ENCODE data around the gene SCEL.
"Not testable (repeated sequence)": the region's sequence is repeated elsewhere in the genome, so short reads cannot be mapped to it uniquely, and the experiment has no call there.

The SCEL gene, protein sequence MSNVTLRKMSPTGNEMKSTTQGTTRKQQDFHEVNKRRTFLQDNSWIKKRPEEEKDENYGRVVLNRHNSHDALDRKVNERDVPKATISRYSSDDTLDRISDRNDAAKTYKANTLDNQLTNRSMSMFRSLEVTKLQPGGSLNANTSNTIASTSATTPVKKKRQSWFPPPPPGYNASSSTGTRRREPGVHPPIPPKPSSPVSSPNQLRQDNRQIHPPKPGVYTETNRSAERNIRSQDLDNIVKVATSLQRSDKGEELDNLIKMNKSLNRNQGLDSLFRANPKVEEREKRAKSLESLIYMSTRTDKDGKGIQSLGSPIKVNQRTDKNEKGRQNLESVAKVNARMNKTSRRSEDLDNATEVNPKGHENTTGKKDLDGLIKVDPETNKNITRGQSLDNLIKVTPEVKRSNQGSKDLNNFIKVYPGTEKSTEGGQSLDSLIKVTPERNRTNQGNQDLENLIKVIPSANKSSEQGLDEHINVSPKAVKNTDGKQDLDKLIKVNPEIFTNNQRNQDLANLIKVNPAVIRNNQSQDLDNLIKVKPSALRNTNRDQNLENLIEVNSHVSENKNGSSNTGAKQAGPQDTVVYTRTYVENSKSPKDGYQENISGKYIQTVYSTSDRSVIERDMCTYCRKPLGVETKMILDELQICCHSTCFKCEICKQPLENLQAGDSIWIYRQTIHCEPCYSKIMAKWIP

DNA sequence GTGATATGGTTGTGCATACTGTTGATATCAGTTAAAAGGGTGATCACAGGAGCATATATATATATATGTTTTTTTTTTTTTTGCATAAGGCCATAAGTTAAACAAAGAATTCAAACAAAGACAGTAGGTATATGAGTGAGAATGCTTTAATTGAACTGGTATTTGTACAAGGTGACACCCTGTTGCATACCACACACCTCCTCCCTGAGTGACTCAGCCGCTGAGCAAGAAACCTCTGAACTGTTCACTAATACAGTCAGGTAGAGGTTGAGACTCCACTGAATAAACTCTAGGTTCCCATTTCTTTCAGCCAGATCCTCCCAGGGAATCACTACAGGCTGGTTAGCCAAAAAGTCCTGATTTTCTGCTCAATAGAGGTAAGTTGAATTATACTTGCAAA is at the start of gene SCEL:
SCEL (plus strand) TSS at position 259 of the 400 bp plus-strand sequence. CDS start 20,170 bp downstream, outside the sequence.
- no peak for DNase-seq (ENCODE audit: low read depth in 3 of 3)

DNA sequence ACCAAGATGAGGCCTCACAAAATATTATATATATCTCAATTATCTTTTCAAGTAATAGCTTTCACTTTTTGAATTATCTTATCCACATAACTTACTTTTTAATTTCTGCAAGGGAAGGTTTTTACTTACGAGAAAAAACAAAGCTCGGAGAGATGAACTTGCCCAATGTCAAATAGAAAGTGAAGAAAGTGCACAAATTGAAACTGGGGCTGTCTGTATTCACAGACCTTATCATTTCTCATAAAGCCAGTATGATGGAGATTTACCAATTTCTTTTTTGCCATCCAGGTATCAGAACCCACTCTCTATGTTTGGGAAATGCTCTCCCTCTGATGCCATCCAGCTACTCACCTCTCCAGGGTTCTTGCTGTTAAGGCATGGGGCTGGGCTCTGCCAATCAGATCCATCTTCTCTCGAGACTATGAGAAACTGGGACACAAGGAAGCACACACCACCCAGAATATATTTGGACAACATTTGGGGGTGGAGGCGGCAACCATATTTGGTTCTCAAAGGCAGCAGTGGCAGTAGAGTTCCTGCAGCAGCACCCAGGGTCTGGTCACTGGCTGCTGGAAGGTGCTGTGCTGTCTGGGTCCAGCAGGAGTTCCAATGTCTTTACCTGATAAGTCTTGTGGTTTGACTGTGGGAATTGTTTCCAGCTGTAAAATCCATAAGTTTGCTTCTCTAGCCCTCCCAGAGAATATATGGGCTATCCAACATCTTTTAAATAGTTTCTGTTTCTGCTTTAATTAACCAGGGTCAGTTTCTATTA is 45.8 kb upstream of the SCEL start:
- no peak for DNase-seq (ENCODE audit: low read depth in 3 of 3)

DNA sequence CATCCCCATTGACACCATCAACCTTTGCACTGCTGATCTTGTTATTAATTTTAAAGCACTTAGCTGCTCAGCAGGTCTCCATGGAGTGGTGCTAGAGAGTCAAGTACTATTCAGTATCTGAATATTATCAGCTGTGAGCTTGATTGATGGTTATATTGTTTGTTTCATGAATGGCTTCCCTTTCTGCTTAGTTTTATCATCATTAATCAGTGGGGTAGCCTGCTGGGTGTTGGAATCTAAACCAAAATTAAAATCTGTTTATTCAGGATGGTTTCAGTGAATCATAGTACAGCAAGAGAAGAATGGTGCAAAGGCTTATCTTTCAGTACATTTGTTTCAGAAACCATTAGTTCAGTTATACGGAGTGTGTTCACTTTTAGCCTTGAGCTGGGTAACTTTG is 42.5 kb upstream of the SCEL start:
- DNase-seq (ENCODE audit: low read depth in 3 of 3): no peak

DNA sequence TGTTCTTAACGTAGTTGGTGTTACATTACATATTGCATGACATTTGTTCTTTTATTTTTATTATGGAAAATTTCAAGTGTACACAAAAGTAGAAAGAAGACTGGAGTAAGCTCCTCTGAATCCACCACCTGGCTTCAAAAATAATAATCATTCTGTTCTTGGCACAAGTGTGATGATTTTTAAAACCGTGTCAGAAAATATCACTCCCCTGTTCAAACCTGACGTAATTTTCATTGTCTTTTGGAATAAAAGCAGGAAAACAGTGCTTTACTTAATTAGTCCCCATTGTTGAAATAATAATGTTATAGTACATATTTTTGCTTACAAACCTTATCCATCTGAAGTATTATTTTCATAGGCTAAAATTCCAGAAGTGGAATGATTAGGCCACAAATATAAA is 41.3 kb upstream of the SCEL start:
- DNase-seq (ENCODE audit: low read depth in 3 of 3): no peak

DNA sequence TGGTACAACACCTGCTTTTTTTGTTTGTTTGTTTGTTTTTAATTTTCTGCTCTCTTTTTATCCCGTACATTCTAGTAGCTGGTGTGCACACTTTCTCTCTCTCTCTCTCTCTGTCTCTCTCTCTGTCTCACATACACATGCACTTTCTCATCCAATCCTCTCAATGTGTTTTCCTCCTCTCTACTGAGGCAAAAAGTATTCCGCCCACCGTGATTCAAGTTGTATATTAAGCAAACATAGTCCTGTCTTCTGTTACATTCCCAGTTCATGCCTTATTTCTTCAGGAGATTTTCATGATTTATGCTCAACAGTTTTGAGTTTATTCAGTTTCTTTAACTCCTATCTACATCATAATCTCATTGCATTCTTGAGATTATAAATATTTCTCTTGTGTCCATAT is 38.2 kb upstream of the SCEL start:
- no peak for DNase-seq (ENCODE audit: low read depth in 3 of 3)

DNA sequence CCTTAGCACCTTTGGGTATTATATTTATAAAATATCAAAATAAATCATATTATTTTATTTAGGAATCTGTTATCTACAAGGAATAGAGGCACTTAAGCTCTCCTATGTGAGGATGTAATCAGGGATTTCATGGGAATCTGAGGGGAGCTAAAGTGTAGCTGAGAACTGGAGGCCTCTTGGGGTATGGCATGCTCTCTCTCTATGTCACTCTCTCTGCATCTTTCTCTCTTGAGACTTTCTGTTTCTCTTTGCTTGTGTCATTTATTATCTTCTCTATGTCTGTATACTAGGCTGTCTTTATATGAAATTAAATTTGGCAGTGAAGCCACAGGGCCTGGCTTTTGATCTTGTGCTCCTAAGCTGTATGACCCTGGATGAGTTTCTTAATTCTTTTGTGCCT is 37.7 kb upstream of the SCEL start:
- DNase-seq (ENCODE audit: low read depth in 3 of 3): no peak

DNA sequence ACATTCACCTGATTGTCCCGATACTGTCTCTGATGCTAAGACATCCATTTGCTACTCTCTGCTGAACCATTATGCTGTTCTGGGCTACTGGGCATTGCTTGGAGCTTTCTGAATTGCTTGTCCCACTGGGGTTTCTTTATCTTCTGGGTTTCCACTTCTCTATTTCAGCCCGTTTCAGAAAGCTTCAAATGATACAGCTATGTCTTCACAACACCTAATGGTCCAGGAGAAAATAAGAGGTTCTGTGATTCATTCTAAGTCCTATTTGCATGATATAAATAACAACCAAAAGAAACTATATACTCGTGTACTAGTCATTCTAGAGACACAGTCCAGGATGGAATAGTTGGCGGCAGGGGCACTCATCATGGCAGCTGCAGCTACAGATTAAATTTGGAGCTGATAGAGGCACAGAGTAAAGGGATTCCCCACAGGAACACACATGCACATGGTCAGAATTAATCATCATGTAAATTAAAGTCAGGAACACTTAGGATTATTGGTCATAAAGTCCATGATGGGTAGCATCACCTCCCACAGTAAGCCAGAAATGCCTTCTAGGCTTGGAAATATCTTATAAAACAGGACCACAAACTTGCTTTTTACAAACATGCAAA is 33.3 kb upstream of the SCEL start:
- no peak for DNase-seq (ENCODE audit: low read depth in 3 of 3)

DNA sequence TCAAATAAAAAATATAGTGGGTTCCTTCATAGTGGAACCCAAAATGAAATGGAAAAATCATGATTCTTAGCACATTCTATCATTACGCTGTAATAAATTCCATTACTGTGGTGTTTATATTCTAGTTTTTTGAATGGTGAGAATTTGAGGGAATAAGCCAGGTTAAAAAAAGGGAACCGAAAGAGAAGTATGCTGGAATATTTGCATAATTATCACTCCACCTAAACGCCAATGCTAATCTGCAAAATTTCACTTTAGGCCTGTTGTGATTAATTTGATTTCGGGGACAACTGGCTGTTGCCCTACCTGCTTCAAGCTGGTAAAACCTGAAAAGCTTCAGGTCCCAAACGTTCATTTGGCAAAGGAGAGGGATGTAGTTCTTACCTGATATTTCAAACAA is 32.1 kb upstream of the SCEL start:
- DNase-seq (ENCODE audit: low read depth in 3 of 3): no peak

DNA sequence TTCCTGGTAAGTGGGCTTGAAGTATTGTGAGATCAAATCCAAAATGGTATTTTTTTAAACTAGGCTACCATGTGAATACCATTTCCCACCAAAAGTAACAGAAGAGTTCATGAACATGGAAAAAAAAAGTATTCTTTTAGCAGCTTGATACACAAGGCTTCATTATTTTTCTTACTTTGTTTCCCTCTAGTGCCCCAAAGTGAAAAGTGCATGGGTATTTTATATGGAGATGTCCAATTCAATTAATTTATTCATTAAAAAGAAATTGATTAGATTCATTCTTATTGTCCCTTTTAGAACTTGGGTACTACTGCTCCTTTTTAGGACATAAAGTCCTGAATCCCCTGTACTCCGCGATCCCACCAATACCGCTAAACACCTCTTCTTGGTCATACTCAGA is 28.6 kb upstream of the SCEL start:
- DNase-seq (ENCODE audit: low read depth in 3 of 3): no peak

DNA sequence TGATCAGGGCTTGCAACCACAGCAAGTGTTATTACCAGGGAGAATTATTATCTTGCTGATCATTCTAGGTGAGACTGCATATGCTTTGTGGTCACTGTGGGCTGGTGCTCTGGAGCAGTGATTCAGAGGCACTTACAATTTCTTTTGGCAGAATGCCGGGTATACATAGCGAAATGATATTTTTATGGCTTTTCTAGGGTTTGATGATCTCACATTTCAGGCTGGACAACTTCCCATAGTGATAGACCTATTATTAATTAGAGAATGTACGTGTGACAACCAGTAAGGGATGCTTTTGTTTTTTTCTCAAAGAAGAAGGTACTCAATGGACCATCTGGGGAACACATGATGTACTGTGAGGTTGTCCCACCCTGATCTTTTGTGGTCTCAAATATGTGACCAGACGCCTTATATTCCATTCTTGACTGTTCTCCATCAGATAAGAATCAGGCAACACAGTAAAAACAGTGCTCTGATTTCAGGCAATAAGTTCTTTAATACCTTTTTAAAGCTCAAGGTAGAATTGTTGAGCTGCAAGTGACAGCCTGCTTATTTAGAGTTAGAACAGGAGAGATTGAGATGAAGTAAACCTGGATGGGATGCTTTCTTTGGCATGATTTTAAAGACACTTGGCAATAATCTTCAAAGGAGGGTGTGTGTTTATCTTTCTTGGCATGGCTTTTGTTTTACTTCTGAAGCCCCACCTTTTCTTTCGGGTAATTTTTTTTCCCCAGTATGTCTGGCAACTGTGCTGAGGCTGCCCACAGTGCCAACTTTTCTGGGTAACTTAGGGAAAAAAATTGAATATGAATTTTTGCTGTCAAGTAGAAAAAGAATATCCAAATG is 27.4 kb upstream of the SCEL start:
- no peak for DNase-seq (ENCODE audit: low read depth in 3 of 3)

DNA sequence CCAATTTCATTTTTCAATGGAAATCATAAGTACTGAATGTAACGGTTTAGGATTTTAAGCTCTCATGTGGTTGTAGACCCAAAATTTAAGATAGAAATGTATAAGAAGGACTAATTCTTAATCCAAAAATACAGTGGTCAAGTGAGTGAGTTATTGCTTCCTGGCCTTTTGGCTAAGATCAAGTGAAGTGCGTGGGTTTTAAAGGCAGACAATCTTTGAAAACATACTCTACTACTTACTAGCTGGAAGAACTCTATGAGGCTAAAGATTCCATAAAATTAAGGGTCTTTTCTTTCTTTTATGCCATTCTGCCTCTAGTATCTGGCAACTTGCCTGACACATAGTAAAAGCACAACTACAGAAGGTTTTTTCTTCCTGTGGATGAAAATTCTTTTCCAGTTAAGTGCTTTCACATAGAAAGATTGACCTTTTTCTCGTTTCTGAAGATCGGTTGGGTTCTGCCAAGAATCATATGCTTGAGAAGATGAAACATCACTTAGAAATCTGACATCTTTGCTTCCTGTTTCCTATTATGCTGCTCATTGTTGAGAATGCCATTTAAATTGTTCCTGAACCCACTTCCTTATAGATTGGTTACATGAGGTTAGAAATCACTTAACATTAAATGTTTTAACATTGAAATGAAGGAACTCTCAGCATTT is 26.4 kb upstream of the SCEL start:
- no peak for DNase-seq (ENCODE audit: low read depth in 3 of 3)

DNA sequence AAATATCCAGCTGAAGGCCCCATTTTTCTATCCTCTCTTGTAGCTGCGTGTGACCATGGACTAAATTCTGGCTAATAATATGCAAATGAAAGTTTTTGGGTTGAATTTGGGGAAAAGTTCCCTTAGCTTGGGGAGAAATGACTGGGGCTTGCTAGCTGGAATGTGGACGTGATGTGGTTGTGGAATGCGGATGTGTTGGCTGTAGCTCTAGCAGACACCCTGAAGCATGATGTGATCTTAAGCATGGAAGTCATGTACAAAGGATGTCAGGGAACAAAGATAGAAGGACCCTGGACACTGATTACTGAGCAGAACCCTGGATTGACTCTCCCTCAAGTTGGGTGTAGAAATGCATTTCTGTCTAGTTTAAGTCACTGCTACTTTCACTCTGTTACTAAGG is 25.4 kb upstream of the SCEL start:
- no peak for DNase-seq (ENCODE audit: low read depth in 3 of 3)

DNA sequence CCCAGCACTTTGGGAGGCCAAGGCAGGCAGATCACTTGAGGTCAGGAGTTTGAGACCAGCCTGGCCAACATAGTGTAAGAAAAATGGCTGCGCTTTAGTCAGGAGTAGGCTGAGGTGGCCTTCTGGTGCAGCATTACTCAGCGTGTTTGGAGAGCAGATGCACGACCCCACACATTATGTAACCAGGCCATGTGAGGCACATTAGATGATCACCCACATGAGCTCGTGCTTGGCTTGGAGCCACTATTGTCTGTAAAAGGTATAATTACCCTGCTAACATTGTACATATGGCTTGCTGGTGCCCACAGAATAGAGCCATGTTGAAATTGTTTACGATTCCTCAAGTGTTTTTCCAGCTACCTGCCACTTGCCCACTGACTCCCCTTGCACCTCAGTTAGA is 24.0 kb upstream of the SCEL start:
- DNase-seq (ENCODE audit: low read depth in 3 of 3): no peak

DNA sequence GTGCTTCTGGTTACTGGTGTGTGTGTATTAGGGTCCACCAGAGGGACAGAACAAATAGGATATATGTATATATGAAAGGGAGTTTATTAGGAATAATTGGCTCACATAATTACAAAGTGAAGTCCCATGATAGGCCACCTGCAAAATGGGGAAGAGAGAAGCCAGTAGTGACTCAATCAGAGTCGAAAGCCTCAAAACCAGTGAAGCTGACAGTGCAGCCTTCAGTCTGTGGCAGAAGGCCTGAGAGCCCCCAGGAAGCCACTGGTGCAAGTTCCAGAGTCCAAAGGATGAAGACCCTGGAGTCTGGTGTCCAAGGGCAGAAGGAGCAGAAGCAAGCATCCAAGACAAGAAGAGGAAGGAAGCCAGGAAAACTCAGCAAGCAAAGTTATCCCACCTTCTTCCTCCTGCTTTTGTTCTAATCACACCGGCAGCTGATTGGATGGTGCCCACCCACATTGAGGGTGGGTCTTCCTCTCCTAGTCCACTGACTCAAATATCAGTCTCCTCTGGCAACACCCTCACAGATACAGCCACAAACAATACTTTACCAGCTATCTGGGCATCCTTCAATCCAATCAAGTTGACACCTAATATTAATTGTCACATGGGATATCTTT is 21.7 kb upstream of the SCEL start:
- no peak for DNase-seq (ENCODE audit: low read depth in 3 of 3)

DNA sequence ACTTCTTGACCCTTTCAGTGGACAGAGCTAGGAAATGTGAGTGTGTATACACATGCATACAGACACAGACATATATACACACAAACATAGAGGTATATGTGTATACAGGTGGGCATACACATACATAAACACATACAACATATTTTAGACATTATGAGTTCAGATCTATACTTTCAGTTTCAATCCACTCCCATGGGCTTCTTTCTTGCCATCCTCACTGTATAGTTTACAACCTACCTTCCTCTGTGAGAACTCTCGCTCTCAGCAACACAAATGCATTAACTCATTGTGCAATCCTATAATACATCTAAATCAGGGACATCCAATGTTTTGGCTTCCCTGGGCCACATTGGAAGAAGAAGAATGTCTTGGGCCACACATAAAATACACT is 21.2 kb upstream of the SCEL start:
- no peak for DNase-seq (ENCODE audit: low read depth in 3 of 3)

DNA sequence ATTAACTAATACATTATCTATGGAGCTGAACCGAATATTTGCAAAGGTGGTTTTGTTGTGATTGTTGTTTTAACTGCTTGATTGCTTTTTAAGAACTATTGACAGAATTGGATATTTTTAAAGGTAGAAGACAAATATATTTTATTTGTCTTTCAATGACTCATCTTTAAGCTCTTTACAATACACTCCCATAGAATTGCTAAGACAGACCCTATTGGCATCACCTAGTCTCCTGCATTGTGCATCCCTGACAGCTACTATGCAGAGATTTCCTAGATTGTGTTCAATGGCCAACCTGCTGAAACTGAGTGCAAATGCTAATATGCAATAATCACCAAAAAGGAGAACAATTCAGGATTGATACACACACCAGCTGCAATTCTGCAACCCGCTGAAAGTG is 19.7 kb upstream of the SCEL start:
- DNase-seq (ENCODE audit: low read depth in 3 of 3): no peak

DNA sequence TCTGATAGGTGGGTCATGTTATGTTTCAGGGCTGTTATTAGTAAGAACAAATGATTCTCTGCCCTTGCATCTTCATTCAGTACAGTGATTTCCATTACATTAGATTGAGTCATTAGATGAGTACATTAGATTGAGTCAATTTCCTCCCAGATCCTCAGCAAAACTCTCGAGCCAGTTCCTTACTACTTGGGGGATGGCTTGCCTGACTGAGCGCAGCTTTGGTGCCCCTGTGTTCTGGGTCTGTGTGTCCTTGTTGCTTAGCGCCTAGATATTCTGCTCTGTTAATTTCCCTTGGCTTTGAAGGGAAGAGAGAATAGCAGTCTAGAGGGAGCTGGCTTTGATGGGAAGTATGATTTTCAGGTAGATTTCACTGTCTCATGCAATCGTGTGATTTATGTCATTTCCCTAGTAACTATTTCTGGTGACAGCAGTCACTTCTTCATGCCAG is 19.1 kb upstream of the SCEL start:
- peak in 1 of 3 experiments; percentile 3 for DNase-seq (ENCODE audit: low read depth in 3 of 3)

DNA sequence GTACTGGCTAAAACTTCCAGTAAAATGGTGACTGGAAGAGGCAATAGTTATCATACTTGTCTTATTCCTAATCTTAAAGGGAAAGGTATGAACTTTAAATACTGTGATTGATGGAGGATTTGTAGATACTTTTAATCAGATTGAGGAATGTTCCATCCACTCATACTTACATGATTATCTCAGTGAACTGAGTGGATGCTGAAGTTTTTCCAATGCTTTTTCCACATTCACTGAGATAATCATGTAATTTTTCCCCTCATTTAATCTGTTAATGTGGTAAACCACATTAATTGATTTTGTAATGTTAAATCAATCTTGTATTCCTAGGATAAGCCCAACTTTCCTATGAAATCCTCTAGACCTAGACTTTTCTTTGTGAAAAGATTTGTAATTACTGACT is 17.2 kb upstream of the SCEL start:
- no peak for DNase-seq (ENCODE audit: low read depth in 3 of 3)

DNA sequence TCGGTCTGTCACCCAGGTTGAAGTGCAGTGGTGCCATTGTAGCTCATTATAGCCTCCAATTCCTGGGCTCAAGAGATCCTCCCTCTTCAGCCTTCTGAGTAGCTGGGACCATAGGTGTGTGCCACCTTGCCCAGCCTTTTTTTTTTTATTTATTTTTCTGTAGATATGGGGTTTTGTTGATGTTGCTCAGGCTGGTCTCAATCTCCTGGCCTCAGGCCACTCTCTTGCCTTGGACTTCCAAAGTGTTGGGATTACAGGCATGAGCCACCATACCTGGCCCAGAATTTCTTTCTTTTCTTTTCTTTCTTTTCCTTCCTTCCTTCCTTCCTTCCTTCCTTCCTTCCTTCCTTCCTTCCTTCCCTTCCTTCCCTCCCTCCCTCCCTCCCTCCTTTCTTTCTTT is 16.1 kb upstream of the SCEL start:
- not testable (repeated sequence) for DNase-seq (ENCODE audit: low read depth in 3 of 3)

DNA sequence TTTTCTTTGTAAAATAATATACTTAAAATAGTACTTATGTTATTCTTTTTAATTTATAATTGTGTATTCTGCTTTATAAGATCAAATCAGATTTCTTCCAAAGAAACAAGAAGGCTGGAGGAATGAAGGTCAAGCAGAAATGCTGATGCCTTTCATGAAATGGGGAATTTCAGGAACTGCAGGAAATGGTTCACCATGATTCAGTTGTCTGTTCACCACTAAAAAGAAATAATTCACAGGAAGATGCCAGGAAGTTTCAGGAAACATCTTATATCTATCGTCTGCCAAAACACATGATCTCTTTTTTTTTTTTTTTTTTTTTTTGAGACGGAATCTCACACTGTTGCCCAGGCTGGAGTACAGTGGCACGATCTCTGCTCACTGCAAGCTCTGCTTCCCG is 15.7 kb upstream of the SCEL start:
- no peak for DNase-seq (ENCODE audit: low read depth in 3 of 3)

Measured in stimulated activated CD4-positive, alpha-beta T cell treated with anti-CD3 and anti-CD28 coated beads, TNF-alpha, amount 100 ng/mL, for 24 hours (primary cell).